Neural cell (in vitro differentiated cells): Measurements from ENCODE around the gene ARSK. TPM values are rescaled to one million over a fixed set of nuclear protein-coding genes. Genes with fewer than 3 reads are reported as not detected.

Experiments used
- H2AFZ ChIP-seq: fragments of 200-600, 300-800 bp; sonication (generic), shearing (Covaris generic); 2 replicates; pipeline ENCODE4 v1.6.0; 2014; ENCODE audit warnings: low read depth, mild to moderate bottlenecking, antibody characterized with exemption, low read length, moderate library complexity
- H3F3A ChIP-seq: fragments of 200-600 bp; shearing (Covaris generic); 2 replicates; pipeline ENCODE4 v1.6.1; 2016; ENCODE audit warnings: mild to moderate bottlenecking, moderate library complexity, mixed read lengths, antibody characterized with exemption, low read length; ENCODE audit not compliant: insufficient read depth, poor library complexity, severe bottlenecking
- H3K27ac ChIP-seq: fragments of 200-600, 300-800 bp; sonication (generic), shearing (Covaris generic); 2 replicates; pipeline ENCODE4 v1.5.1; 2014; ENCODE audit warnings: mild to moderate bottlenecking, low read length, moderate library complexity
- H3K27me3 ChIP-seq: fragments of 300-800, 200-600 bp; sonication (generic), shearing (Covaris generic); 2 replicates; pipeline ENCODE4 v1.6.0; 2014; ENCODE audit warnings: mild to moderate bottlenecking, low read depth, low read length, moderate library complexity; ENCODE audit not compliant: insufficient read depth
- H3K36me3 ChIP-seq: fragments of 300-800, 200-600 bp; sonication (generic), shearing (Covaris generic); 2 replicates; pipeline ENCODE4 v1.5.1; 2014; ENCODE audit warnings: mild to moderate bottlenecking, antibody characterized with exemption, low read length, moderate library complexity; ENCODE audit not compliant: insufficient read depth
- H3K4me2 ChIP-seq: fragments of 300-800, 200-600 bp; sonication (generic), shearing (Covaris generic); 2 replicates; pipeline ENCODE4 v1.6.0; 2014; ENCODE audit warnings: mild to moderate bottlenecking, low read length
- H3K4me3 ChIP-seq: fragments of 300-800, 200-600 bp; sonication (generic), shearing (Covaris generic); 2 replicates; pipeline ENCODE4 v1.5.1; 2014; ENCODE audit warnings: mild to moderate bottlenecking, low read length, moderate library complexity
- H3K79me2 ChIP-seq: fragments of 200-600 bp; shearing (Covaris generic); replicated peaks from 2 replicates; pipeline ENCODE4 v1.6.0; 2014; ENCODE audit warnings: mild to moderate bottlenecking, low read length, moderate library complexity; ENCODE audit not compliant: insufficient read depth
- H3K9ac ChIP-seq: fragments of 300-800, 200-600 bp; sonication (generic), shearing (Covaris generic); 2 replicates; pipeline ENCODE4 v1.6.1; 2016; ENCODE audit warnings: mild to moderate bottlenecking, low read length, mixed read lengths
- H3K9me2 ChIP-seq: fragments of 200-600 bp; shearing (Covaris generic); 2 replicates; pipeline ENCODE4 v1.6.1; 2016; ENCODE audit warnings: mild to moderate bottlenecking, low read length, mixed read lengths; ENCODE audit not compliant: insufficient read depth
- H3K9me3 ChIP-seq: fragments of 200-600, 300-800 bp; sonication (generic), shearing (Covaris generic); 2 replicates; pipeline ENCODE4 v1.6.1; 2016; ENCODE audit warnings: mild to moderate bottlenecking, mixed run types, low read length, moderate library complexity, mixed read lengths
- H4K20me1 ChIP-seq: fragments of 200-600 bp; shearing (Covaris generic); 2 replicates; pipeline ENCODE4 v1.6.1; 2016; ENCODE audit warnings: mild to moderate bottlenecking, mixed run types; ENCODE audit not compliant: insufficient read depth
- EP300 ChIP-seq: fragments of 450-650 bp; conservative IDR thresholded peaks from 2 replicates; pipeline ENCODE4 v1.6.1; 2014; ENCODE audit warnings: antibody characterized with exemption, mild to moderate bottlenecking, moderate library complexity; ENCODE audit not compliant: poor library complexity, severe bottlenecking
- EZH2 ChIP-seq: fragments of 200-600, 300-800 bp; shearing (Covaris generic), sonication (generic); IDR thresholded peaks from 2 replicates; pipeline ENCODE4 v1.6.1; 2014; ENCODE audit warnings: antibody characterized with exemption, low read length, borderline replicate concordance, mild to moderate bottlenecking; ENCODE audit not compliant: insufficient read depth, poor library complexity, severe bottlenecking
- MXI1 ChIP-seq: fragments of 450-650 bp; conservative IDR thresholded peaks from 2 replicates; pipeline ENCODE4 v1.6.1; 2014; ENCODE audit warnings: antibody characterized with exemption, mild to moderate bottlenecking; ENCODE audit not compliant: poor library complexity, severe bottlenecking
- POLR2AphosphoS5 ChIP-seq: IDR thresholded peaks from 2 replicates; pipeline ENCODE4 v1.6.1; 2012
- RAD21 ChIP-seq: fragments of 450-650 bp; conservative IDR thresholded peaks from 2 replicates; pipeline ENCODE4 v1.6.1; 2014; ENCODE audit warnings: antibody characterized with exemption, mild to moderate bottlenecking, moderate library complexity
- SMC3 ChIP-seq: fragments of 450-650 bp; conservative IDR thresholded peaks from 2 replicates; pipeline ENCODE4 v1.6.1; 2014; ENCODE audit warnings: antibody characterized with exemption, mild to moderate bottlenecking, moderate library complexity; ENCODE audit not compliant: poor library complexity
- TAF1 ChIP-seq: IDR thresholded peaks from 2 replicates; pipeline ENCODE4 v1.6.1; 2012; ENCODE audit warnings: low read depth
- polyA plus RNA-seq: library from polyadenylated mRNA; depleted of rRNA; stranded (reverse); fragments of >200 nt; gene quantifications from 2 replicates; pipeline ENCODE4 v1.2.3, GENCODE V29; 2014
- TF ChIP-seq, protein P1 (sequence below): IDR thresholded peaks from 2 replicates; pipeline ENCODE4 v1.6.1; 2012; ENCODE audit warnings: borderline replicate concordance
- TF ChIP-seq, protein P2 (sequence below): fragments of 450-650 bp; IDR thresholded peaks from 2 replicates; pipeline ENCODE4 v1.5.1; 2014; ENCODE audit warnings: antibody characterized with exemption, mild to moderate bottlenecking, moderate library complexity; ENCODE audit not compliant: poor library complexity, severe bottlenecking

The ARSK gene
- polyA plus RNA-seq, 1 donor from 2014 or later: 2.8 TPM

DNA sequence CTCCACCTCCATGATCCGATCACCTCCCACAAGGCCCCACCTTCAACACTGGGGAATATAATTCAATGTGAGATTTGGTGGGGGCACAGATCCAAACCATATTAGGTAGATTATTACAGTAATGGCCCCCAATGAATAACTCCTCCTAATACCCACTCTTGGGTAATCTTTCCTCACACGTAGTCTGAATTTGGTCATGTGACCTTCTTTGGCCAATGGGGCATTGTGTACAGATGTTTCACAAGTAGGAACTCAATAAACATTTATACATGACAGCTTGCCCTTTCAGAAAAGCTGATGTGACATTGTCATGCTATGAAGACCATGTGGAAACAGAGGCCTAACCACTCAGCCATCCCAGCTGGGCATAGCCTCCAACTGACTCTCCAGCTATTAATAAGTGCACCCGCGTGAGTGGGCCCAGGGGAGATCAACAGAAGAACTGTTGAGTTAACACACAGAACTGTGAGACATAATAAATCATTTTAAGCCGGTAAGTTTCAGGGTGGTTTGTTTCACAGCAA lies 75.6 kb downstream of the ARSK start:
- no peaks in the 10 kb centered on the region for H3K79me2 ChIP-seq
- H4K20me1 ChIP-seq: no peaks in the 10 kb centered on the region
- TF ChIP-seq MXI1: no peak
- no peak for TF ChIP-seq EP300
- TF ChIP-seq, protein P1, sequence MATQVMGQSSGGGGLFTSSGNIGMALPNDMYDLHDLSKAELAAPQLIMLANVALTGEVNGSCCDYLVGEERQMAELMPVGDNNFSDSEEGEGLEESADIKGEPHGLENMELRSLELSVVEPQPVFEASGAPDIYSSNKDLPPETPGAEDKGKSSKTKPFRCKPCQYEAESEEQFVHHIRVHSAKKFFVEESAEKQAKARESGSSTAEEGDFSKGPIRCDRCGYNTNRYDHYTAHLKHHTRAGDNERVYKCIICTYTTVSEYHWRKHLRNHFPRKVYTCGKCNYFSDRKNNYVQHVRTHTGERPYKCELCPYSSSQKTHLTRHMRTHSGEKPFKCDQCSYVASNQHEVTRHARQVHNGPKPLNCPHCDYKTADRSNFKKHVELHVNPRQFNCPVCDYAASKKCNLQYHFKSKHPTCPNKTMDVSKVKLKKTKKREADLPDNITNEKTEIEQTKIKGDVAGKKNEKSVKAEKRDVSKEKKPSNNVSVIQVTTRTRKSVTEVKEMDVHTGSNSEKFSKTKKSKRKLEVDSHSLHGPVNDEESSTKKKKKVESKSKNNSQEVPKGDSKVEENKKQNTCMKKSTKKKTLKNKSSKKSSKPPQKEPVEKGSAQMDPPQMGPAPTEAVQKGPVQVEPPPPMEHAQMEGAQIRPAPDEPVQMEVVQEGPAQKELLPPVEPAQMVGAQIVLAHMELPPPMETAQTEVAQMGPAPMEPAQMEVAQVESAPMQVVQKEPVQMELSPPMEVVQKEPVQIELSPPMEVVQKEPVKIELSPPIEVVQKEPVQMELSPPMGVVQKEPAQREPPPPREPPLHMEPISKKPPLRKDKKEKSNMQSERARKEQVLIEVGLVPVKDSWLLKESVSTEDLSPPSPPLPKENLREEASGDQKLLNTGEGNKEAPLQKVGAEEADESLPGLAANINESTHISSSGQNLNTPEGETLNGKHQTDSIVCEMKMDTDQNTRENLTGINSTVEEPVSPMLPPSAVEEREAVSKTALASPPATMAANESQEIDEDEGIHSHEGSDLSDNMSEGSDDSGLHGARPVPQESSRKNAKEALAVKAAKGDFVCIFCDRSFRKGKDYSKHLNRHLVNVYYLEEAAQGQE: no peak
- TF ChIP-seq, protein P2, sequence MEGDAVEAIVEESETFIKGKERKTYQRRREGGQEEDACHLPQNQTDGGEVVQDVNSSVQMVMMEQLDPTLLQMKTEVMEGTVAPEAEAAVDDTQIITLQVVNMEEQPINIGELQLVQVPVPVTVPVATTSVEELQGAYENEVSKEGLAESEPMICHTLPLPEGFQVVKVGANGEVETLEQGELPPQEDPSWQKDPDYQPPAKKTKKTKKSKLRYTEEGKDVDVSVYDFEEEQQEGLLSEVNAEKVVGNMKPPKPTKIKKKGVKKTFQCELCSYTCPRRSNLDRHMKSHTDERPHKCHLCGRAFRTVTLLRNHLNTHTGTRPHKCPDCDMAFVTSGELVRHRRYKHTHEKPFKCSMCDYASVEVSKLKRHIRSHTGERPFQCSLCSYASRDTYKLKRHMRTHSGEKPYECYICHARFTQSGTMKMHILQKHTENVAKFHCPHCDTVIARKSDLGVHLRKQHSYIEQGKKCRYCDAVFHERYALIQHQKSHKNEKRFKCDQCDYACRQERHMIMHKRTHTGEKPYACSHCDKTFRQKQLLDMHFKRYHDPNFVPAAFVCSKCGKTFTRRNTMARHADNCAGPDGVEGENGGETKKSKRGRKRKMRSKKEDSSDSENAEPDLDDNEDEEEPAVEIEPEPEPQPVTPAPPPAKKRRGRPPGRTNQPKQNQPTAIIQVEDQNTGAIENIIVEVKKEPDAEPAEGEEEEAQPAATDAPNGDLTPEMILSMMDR: no peak
- TF ChIP-seq RAD21: no peak
- no peak for TF ChIP-seq SMC3
- no peak for TF ChIP-seq TAF1
- no peaks in the 10 kb centered on the region for H3K9me2 ChIP-seq
- no peak overlapping the region for H3K4me3 ChIP-seq
- no peaks in the 10 kb centered on the region for H3K27me3 ChIP-seq
- no peak overlapping the region for H3K4me2 ChIP-seq
- no peaks in the 10 kb centered on the region for H3F3A ChIP-seq
- H3K36me3 ChIP-seq: no peaks in the 10 kb centered on the region
- no peaks in the 10 kb centered on the region for H3K9me3 ChIP-seq
- H3K27ac ChIP-seq: no peak overlapping the region
- no peak overlapping the region for H2AFZ ChIP-seq
- no peak overlapping the region for H3K9ac ChIP-seq

DNA sequence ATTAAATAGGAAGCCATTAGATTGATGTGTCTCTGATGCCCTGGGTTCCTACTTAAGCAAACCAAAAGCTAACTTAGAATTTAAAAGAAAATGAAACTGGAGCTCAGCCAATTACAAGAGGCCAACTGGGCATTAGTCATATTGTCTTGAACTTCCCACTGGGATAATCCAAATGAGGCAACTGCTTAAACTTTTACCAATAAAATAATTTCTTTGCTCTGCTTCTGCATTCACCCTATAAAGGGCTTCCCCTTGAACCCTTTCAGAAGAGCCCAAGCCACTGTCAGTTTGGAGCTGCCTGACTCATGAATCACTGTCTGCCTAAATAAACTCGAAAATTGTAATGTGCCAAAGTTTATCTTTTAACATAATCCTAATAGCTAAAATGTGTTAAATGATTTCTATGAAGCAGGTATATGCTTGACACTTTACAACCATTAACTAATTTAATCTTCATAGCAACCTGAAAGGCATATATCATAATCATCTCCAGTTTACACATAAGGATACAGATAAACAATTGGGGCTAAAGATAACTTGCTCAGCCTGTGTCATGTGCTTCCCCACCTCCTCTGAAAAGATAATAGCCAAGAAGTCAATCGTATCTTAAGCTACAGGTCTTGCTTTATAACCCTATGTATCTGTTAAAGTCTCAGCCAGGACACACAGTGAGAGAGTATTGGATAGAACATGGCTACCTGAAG lies 76.5 kb downstream of the ARSK start:
- Histone ChIP-seq H3K27me3 (no peaks in the 10 kb centered on the region), H3F3A (no peaks in the 10 kb centered on the region), H3K79me2 (no peaks in the 10 kb centered on the region), H2AFZ (no peak overlapping the region), H3K4me2 (no peak overlapping the region), H3K9ac (no peak overlapping the region), H3K36me3 (no peaks in the 10 kb centered on the region), H3K27ac (no peak overlapping the region), H3K9me3 (no peaks in the 10 kb centered on the region), H3K4me3 (no peak overlapping the region), H3K9me2 (no peaks in the 10 kb centered on the region), H4K20me1 (no peaks in the 10 kb centered on the region)
- TF ChIP-seq, protein P2: no peak
- TF ChIP-seq EZH2 (no peak), POLR2AphosphoS5 (no peak), SMC3 (no peak), TAF1 (no peak), MXI1 (no peak), RAD21 (no peak)
- TF ChIP-seq, protein P1: no peak
